Cardiac septum (tissue), 1 donor: ENCODE data around the gene BIN1. TPM values are rescaled to one million over a fixed set of nuclear protein-coding genes. Genes with fewer than 3 reads are reported as not detected.

Experiments
- DNase-seq: peaks from one replicate; pipeline ENCODE4 v3.0.0-alpha.2; 2020; ENCODE audit warnings: low spot score
- intact Hi-C: fragments of 100-400 bp; cut with DNase I; formaldehyde crosslinking; loops from one replicate; pipeline ENCODE4 v1.14.0; 2022
- total RNA-seq: library from RNA; stranded (reverse); fragmentation: NEBNext Ultra II Directional; extraction: Animal tissue kit (Norgen Biotek cat#: 25700); gene quantifications from one replicate; pipeline ENCODE4 v1.2.1, GENCODE V29; 2021
- donor health status: DM: no; HTN: no; CAD: no.

The BIN1 gene
- total RNA-seq, 1 donor from 2014 or later: 14.0 TPM

DNA sequence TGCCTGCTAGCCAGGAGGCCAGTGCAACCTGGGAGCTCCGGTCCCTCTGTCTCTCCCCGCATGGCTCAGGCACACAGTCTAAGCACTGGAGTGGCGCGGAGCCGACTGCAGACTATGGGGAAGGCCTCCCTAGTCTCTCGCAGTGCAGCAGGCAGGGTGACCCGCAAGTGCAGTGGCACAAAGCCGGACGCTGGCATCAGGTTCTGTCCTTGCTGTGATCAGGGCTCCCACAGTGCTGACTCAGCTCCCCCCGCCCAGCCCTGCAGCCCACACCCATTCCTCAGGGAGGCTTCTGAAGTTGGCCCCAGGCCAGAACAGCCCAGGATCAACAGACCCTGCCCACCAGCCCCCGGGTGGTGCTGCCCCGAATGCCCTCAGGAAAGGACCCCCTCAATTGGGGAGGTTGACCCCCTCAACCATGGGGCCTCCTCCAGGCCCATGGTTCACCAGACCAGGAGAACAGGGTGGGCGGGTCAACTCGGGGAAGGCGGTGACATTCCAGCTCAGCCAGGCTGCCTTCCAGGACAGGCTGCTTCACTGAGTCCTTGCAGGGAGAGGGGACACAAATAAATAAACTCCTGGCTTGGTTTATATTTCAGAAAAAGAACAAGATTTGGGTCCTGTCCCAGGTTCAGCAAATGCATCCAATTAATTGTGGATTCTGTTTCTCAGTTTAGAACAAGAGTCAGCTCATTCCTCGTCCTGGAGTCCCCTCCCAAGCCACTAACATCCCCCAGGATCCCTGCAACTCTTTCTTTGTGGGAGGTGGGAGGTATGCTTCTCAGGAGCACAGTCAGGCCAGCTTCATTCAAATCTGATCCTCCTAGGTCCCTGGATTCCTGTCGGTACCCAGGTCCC lies 12.2 kb downstream of the BIN1 start:
- intact Hi-C loops: no loop called here
- DNase-seq: no peak

DNA sequence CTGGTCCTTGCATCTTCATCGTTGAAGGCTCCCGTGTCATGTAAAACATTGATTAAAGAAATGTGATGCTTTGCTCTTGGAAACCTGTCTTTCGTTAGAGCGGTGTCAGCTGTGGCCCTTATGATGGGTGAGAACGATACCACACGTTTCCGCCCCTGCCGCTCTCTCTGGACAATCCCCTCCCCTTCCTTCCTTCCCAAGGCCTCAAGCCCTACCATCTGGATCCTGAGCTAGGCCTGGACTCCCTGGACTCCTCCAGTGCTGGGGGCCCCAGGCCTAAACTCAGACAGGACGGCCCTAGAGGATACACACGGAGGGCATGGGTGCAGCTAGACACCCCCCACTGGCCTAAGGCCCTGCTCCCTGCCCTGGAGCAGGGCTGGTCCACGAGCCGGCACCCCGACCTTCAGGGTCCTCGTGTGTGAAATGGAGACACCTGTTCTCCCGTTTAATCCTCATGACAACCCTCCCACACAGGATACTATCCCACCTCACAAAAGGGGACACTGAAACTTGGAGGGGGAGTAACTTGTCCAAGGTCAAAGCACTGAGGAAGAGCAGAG lies 13.2 kb downstream of the BIN1 start:
- no peak for DNase-seq
- intact Hi-C loops: no loop called here

GRCh38 chr2:127092901-127093516 lies 13.9 kb downstream of the BIN1 start:
- intact Hi-C loops: no loop called here
- DNase-seq: no peak

- intact Hi-C loops: no loop called here
- no peak for DNase-seq
These were observed 14.6 kb downstream of the BIN1 start for GRCh38 chr2:127092306-127092705.

- intact Hi-C loops: no loop called here
- no peak for DNase-seq
These were observed 15.1 kb downstream of the BIN1 start for GRCh38 chr2:127091886-127092285.

DNA sequence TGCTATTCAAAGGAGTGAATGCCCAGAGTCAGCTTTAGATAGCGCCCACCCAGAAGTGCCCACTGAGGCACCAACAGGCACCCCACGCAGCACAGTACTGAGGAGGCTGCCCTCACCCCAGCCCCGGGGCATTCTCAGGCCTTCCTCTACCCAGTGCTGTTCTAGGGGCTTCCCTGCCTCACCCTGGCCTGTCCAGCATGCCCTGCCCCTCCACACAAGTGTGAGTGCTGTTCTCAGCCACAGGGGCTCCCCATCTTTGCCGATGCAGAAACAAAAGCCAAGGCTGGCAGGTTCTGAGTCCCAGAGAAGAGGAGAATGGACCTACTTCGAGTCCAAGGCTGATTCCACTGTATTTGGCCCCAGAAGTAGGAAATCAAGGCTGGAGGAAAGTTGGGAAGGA lies 15.8 kb downstream of the BIN1 start:
- no peak for DNase-seq
- intact Hi-C loops: no loop called here

GRCh38 chr2:127090281-127091120 lies 16.5 kb downstream of the BIN1 start:
- intact Hi-C loops: no loop called here
- DNase-seq: no peak

- no peak for DNase-seq
- intact Hi-C loops: no loop called here
These were observed 17.3 kb downstream of the BIN1 start for GRCh38 chr2:127089478-127090235.

DNA sequence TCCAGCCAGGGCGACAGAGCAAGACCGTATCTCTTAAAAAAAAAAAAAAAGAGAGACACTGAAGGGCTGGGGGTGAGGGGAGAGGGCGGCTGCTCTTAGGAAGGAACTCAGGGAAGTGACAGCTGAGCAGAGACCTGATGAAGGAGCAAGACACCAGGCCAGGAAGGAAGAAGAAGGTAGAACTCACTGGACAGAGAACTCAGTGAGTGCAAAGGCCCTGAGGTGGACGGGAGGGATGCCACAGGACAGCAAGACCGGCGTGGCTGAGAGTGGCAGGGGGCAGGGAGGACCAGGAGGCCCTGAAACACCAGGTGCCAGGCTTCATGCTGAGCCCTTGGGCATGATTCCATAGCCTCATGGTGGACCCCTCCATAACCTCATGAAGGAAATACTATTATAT lies 18.2 kb downstream of the BIN1 start:
- intact Hi-C loops: no loop called here
- no peak for DNase-seq

DNA sequence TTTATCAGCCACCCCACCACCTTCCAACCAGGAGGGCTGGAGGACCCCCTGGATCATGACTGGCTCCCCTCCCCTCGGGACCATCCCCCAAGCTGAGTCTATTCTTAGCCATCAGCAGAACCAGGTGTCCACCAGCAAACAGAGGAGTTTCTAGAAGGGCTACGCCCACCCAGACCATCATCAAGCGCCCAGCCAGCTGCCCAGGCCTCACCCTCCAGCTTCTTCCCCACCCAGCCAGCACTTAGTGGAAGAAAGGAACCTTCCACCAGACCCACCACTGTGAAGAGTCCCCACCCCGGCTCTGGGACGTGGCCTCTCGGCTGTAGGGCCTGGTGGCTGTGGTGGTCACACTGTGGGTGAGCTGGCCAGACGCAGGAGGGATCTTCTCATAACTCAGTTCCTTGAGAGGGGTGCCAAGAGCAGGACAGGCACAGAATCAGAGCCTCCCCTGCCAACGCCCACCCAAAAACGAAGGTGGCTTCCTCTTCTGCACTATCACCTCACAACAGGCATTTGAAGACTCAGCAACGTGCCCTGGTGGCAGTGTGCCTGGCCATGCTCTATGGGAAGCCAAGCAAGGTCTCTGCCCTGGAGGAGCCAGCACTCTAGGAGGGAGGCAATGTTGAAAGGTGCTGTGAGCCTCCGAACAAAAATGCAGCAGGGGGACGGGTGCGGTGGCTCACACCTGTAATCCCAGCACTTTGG lies 19.0 kb downstream of the BIN1 start:
- intact Hi-C loops: no loop called here

DNA sequence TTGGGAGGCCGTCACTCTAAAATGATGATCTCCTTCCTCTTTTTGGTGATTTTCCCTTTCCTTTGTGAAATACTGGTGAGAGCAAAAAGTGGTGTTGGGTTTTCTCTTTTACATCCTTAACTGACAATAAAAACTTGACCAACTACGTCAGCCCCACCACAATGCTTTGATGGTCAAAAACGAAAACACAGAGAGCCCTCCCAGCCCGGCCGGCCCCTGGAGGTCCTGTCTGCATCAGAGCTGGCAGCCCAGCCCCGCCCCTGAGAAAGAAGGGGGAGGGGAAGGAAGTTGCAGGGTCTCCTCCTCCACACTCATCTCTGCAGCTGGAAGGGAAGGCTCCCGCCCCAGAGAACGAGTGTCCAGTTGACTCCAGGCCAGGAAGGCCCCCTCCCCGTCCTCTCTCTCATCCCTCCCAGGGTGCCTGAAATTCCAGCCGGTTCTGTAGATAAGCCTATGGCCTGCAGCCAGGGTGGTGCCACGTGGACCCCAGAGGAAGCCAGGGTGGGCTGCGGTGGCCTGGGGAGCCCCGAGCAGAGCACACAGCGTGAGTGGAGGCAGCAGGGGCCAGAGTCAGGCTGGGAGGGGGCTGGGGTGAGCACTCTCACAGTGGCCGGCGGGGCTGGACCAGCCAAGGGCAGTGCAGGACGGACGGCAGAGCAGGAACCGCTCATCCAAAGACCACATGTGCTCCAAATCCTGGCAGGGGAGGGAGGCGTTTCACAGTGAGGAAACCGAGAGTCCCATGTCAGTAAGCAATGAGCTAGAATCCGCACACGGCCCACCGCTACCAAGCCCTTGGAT lies 19.8 kb downstream of the BIN1 start:
- intact Hi-C loops: no loop called here
- no peak for DNase-seq

More for the DNA sequence above, 19.0 kb downstream of the BIN1 start:
- DNase-seq: no peak

DNA sequence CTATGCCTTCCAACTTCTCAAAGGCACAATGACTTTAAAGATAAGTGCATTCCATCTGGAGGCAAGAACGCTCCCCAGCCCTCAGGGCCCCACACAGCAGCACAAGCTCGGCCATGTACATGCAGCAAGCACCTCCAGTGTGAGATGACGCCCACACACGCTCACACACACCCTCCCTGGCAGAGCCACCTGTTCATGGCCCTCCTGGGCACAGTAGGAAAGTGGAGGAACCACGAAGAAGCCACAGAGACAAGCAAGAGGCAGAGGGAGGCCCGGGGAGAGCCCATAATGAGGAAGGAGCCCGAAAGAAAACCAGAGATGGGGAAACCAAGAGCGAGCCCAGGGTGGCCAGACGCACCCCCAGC lies 21.7 kb downstream of the BIN1 start:
- intact Hi-C loops: no loop called here
- DNase-seq: no peak

- intact Hi-C loops: no loop called here
- DNase-seq: no peak
These were observed 22.2 kb downstream of the BIN1 start for GRCh38 chr2:127084611-127085316.

GRCh38 chr2:127083819-127084503 lies 23.0 kb downstream of the BIN1 start:
- intact Hi-C loops: no loop called here
- no peak for DNase-seq

- intact Hi-C loops: no loop called here
- no peak for DNase-seq
These were observed 24.0 kb downstream of the BIN1 start for GRCh38 chr2:127082974-127083373.

- DNase-seq: no peak
- intact Hi-C loops: no loop called here
These were observed 24.9 kb downstream of the BIN1 start for GRCh38 chr2:127081826-127082633.
